HUES6 (cell line): Measurements from ENCODE around the gene SLC6A7.

Source experiments
- H3K27ac ChIP-seq: 2 replicates; pipeline ENCODE4 v1.7.0; 2013; ENCODE audit warnings: low read depth, mild to moderate bottlenecking, low read length, inconsistent platforms
- H3K27me3 ChIP-seq: 2 replicates; pipeline ENCODE4 v1.6.1; 2013; ENCODE audit warnings: low read length; ENCODE audit not compliant: control insufficient read depth, insufficient read depth
- H3K36me3 ChIP-seq: 2 replicates; pipeline ENCODE4 v1.6.1; 2013; ENCODE audit warnings: low read length; ENCODE audit not compliant: control insufficient read depth, insufficient read depth
- H3K4me1 ChIP-seq: 2 replicates; pipeline ENCODE4 v1.6.1; 2013; ENCODE audit warnings: low read length; ENCODE audit not compliant: control insufficient read depth, insufficient read depth
- H3K4me3 ChIP-seq: 2 replicates; pipeline ENCODE4 v1.5.1; 2013; ENCODE audit warnings: low read depth, low read length
- H3K9ac ChIP-seq: one replicate; pipeline ENCODE4 v1.6.1; 2013; ENCODE audit warnings: mild to moderate bottlenecking, low read length
- H3K9me3 ChIP-seq: 2 replicates; pipeline ENCODE4 v1.6.1; 2013; ENCODE audit warnings: low read depth, low read length; ENCODE audit not compliant: control insufficient read depth, insufficient read depth

The SLC6A7 gene

GRCh38 chr5:150147670-150148069 is 42.2 kb upstream of the SLC6A7 start:
- Histone ChIP-seq H3K27ac (no peak overlapping the region), H3K36me3 (no peaks in the 10 kb centered on the region), H3K9ac (no peak overlapping the region), H3K9me3 (no peaks in the 10 kb centered on the region), H3K27me3 (no peaks in the 10 kb centered on the region), H3K4me1 (peaks cover 29% of the 10 kb centered on the region), H3K4me3 (no peak overlapping the region)

- Histone ChIP-seq H3K9me3 (no peaks in the 10 kb centered on the region), H3K4me3 (no peak overlapping the region), H3K36me3 (no peaks in the 10 kb centered on the region), H3K27ac (no peak overlapping the region), H3K27me3 (no peaks in the 10 kb centered on the region), H3K9ac (no peak overlapping the region), H3K4me1 (peaks cover 29% of the 10 kb centered on the region)
Measured at GRCh38 chr5:150148117-150148927, 41.5 kb upstream of the SLC6A7 start.

- H3K27me3 ChIP-seq = no peaks in the 10 kb centered on the region
- no peak overlapping the region for H3K4me3 ChIP-seq
- H3K27ac ChIP-seq = no peak overlapping the region
- peaks cover 29% of the 10 kb centered on the region for H3K4me1 ChIP-seq
- no peaks in the 10 kb centered on the region for H3K9me3 ChIP-seq
- H3K36me3 ChIP-seq = no peaks in the 10 kb centered on the region
- no peak overlapping the region for H3K9ac ChIP-seq
Measured at GRCh38 chr5:150149618-150150017, 40.2 kb upstream of the SLC6A7 start.

- H3K36me3 ChIP-seq = no peaks in the 10 kb centered on the region
- H3K4me1 ChIP-seq = peaks cover 40% of the 10 kb centered on the region
- peaks cover 4% of the 10 kb centered on the region; the same call in 1 of the 2 replicates for H3K27me3 ChIP-seq
- no peak overlapping the region for H3K4me3 ChIP-seq
- no peak overlapping the region for H3K9ac ChIP-seq
- no peak overlapping the region for H3K27ac ChIP-seq
- H3K9me3 ChIP-seq = no peaks in the 10 kb centered on the region
Measured at GRCh38 chr5:150152636-150153462, 37.0 kb upstream of the SLC6A7 start.

- Histone ChIP-seq H3K4me1 (peaks cover 40% of the 10 kb centered on the region), H3K27ac (no peak overlapping the region), H3K9me3 (no peaks in the 10 kb centered on the region), H3K4me3 (no peak overlapping the region; the same call in 1 of the 2 replicates), H3K27me3 (peaks cover 4% of the 10 kb centered on the region; the same call in 1 of the 2 replicates), H3K9ac (no peak overlapping the region), H3K36me3 (no peaks in the 10 kb centered on the region)
Measured at GRCh38 chr5:150153483-150153882, 36.4 kb upstream of the SLC6A7 start.

GRCh38 chr5:150153957-150154617 is 35.8 kb upstream of the SLC6A7 start:
- Histone ChIP-seq H3K4me1 (peaks cover 40% of the 10 kb centered on the region), H3K9ac (no peak overlapping the region)

GRCh38 chr5:150154618-150155128 is 35.2 kb upstream of the SLC6A7 start:
- H3K9ac ChIP-seq = peak overlapping the region; percentile 28
- no peaks in the 10 kb centered on the region for H3K9me3 ChIP-seq
- H3K4me1 ChIP-seq = peaks cover 40% of the 10 kb centered on the region
- H3K27me3 ChIP-seq = peaks cover 4% of the 10 kb centered on the region; the same call in 1 of the 2 replicates
- H3K36me3 ChIP-seq = no peaks in the 10 kb centered on the region
- H3K4me3 ChIP-seq = peak overlapping the region; percentile 55; the same call in 1 of the 2 replicates
- no peak overlapping the region for H3K27ac ChIP-seq

More at GRCh38 chr5:150153957-150154617, 35.8 kb upstream of the SLC6A7 start:
- H3K27me3 ChIP-seq = peaks cover 4% of the 10 kb centered on the region; the same call in 1 of the 2 replicates
- peak overlapping the region; percentile 55; the same call in 1 of the 2 replicates for H3K4me3 ChIP-seq
- H3K9me3 ChIP-seq = no peaks in the 10 kb centered on the region
- H3K27ac ChIP-seq = no peak overlapping the region
- H3K36me3 ChIP-seq = no peaks in the 10 kb centered on the region

- peak within 1 kb of the TSS; percentile 55 for H3K4me3 ChIP-seq
- peaks cover 45% of the 10 kb centered on the region for H3K4me1 ChIP-seq
- peak within 1 kb of the TSS; percentile 18; the same call in 1 of the 2 replicates for H3K27ac ChIP-seq
- peak within 1 kb of the TSS; percentile 58 for H3K9ac ChIP-seq
- H3K9me3 ChIP-seq = no peaks in the 10 kb centered on the region
- peaks cover 4% of the 10 kb centered on the region; the same call in 1 of the 2 replicates for H3K27me3 ChIP-seq
- H3K36me3 ChIP-seq = no peaks in the 10 kb centered on the region
Measured at GRCh38 chr5:150155258-150156026, 34.4 kb upstream of the SLC6A7 start, which contains the start of gene PDGFRB. Gene PDGFRB, minus strand, starts transcription at chr5:150155845. Its CDS starts 18,798 bp downstream, at chr5:150137047.

- H3K9me3 ChIP-seq = no peaks in the 10 kb centered on the region
- peak overlapping the region; percentile 55 for H3K4me3 ChIP-seq
- H3K9ac ChIP-seq = no peak overlapping the region
- no peaks in the 10 kb centered on the region for H3K36me3 ChIP-seq
- no peak overlapping the region; the same call in 1 of the 2 replicates for H3K27ac ChIP-seq
- peaks cover 45% of the 10 kb centered on the region for H3K4me1 ChIP-seq
- peaks cover 4% of the 10 kb centered on the region; the same call in 1 of the 2 replicates for H3K27me3 ChIP-seq
Measured at GRCh38 chr5:150156027-150156368, 33.9 kb upstream of the SLC6A7 start.

GRCh38 chr5:150156540-150156939 is 33.3 kb upstream of the SLC6A7 start:
- peaks cover 4% of the 10 kb centered on the region; the same call in 1 of the 2 replicates for H3K27me3 ChIP-seq
- no peak overlapping the region for H3K9ac ChIP-seq
- no peaks in the 10 kb centered on the region for H3K9me3 ChIP-seq
- H3K4me3 ChIP-seq = no peak overlapping the region
- H3K36me3 ChIP-seq = no peaks in the 10 kb centered on the region
- no peak overlapping the region for H3K27ac ChIP-seq
- H3K4me1 ChIP-seq = peaks cover 48% of the 10 kb centered on the region
